OCI-LY7 (cell line): ENCODE results near the gene SETD6.

Source experiments
- CTCF ChIP-seq: fragments of 200-600 bp; sonication (generic); conservative IDR thresholded peaks from 2 replicates; pipeline ENCODE4 v1.5.1; 2014; ENCODE audit warnings: mild to moderate bottlenecking, antibody characterized with exemption, low read length, moderate library complexity, mixed read lengths
- EZH2phosphoT487 ChIP-seq: fragments of 200-600 bp; sonication (generic); IDR thresholded peaks from 2 replicates; pipeline ENCODE4 v1.6.1; 2018; ENCODE audit warnings: low read depth, borderline replicate concordance, mild to moderate bottlenecking, mixed run types, antibody characterized with exemption, low read length, moderate library complexity, mixed read lengths

GRCh38 chr16:58498341-58499091, 16.8 kb upstream of the SETD6 start:
- TF ChIP-seq CTCF (no peak), EZH2phosphoT487 (no peak)
